ENCODE measurements around the gene PHF21B. TPM values are rescaled to one million over a fixed set of nuclear protein-coding genes. Genes with fewer than 3 reads are reported as not detected.

The PHF21B gene
- total and polyA plus RNA-seq, 2 experiments from 2014 or later = 20.6 to 149 TPM

DNA sequence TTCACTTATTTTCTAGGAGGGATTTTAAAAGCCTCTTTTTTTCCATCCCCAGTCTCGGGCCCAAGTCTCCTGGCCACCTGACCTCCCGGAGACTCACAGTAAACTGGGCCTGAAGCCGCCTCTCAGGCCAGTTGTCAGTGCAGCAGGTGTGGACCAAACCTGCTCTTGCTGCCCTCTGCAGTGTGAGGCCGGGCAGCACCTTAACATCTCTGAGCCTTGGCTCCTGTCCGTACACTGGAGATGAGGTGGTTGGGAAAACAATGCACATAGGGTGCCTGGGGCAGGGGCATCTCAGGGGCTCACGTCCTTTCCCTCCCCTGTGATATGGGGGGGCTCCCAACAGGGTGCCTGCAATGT, 45.1 kb downstream of the PHF21B start (continued):
- TF ChIP-seq, protein P1, sequence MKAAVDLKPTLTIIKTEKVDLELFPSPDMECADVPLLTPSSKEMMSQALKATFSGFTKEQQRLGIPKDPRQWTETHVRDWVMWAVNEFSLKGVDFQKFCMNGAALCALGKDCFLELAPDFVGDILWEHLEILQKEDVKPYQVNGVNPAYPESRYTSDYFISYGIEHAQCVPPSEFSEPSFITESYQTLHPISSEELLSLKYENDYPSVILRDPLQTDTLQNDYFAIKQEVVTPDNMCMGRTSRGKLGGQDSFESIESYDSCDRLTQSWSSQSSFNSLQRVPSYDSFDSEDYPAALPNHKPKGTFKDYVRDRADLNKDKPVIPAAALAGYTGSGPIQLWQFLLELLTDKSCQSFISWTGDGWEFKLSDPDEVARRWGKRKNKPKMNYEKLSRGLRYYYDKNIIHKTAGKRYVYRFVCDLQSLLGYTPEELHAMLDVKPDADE (IDR thresholded peaks at IDR 0.05) = no peak
- TF ChIP-seq ZNF114 (CRISPR knock-in tag; IDR thresholded peaks at IDR 0.05) = no peak

DNA sequence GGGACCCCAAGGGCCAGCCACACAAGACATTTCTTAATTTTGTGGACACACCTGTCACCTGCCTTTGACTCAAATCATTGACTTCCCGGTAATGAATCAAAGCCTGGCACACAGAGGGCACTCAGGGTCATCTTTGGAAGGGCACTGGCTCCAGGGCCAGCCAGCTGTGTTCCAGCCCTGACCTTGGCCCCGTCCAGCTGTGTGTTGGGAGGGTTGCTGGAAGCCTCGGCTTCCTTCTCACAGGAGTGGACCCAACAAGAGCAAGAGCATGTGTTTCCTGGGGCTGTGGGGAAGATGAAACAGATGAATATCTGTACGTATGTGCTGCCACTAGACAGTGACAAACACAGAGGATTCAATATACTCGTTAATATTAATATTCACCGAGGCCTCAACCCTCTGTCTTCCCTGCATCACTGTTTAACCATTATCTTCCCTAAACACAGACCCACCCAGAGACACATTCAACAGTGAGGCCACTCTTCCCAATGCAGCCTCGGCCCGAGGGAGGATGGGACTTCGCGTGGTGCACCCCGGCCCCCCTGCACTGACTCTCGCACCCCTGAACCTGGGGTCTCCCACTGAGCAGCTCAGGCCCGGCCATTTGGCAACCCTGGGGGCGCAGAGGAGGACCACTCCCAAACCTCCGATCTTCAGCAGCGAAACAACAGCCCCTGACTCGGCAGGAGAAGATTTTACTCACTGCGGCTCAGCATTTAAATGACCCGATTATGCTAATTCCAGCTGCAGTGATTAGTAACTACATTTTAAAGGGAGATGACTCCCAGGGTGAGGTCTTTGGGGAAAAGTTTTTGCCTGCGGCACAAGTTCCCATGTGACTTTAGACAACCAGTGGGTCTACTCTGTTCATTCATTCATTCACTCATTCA, 45.7 kb downstream of the PHF21B start:
- peak overlapping the region; percentile 47; the same call in 1 of the 2 replicates for H3K27ac ChIP-seq (ENCODE audit: low read depth)
- peaks cover 26% of the 10 kb centered on the region for H4K20me1 ChIP-seq (replicated peaks; ENCODE audit: insufficient read depth)
- H3K4me1 ChIP-seq (ENCODE audit: insufficient read depth) = peaks cover 29% of the 10 kb centered on the region
- H3K4me3 ChIP-seq = no peak overlapping the region
- H3F3A ChIP-seq (replicated peaks; ENCODE audit: low read depth) = peaks cover 31% of the 10 kb centered on the region
- Mint-ChIP-seq H3K27ac (peak overlapping the region; percentile 10; the same call in 1 of the 2 replicates), H3K36me3 (ENCODE audit: low read depth) (peaks cover 72% of the 10 kb centered on the region), H3K4me3 (no peak overlapping the region; the same call in 2 of the 3 replicates), H3K27me3 (ENCODE audit: insufficient read depth, low read depth, poor library complexity) (peaks cover 23% of the 10 kb centered on the region), H3K9me3 (peaks cover 33% of the 10 kb centered on the region), H3K4me1 (peaks cover 61% of the 10 kb centered on the region)
- TF ChIP-seq EZH2 (IDR thresholded peaks at IDR 0.05; ENCODE audit: low read depth, unreplicated experiment) (no peak), CREB1 (CRISPR knock-in tag; IDR thresholded peaks at IDR 0.05; ENCODE audit: low read depth) (no peak), JUNB (IDR thresholded peaks at IDR 0.05; ENCODE audit: unreplicated experiment) (no peak), STAT1 (IDR thresholded peaks at IDR 0.05; ENCODE audit: unreplicated experiment) (no peak)
- TF ChIP-seq, protein P2, sequence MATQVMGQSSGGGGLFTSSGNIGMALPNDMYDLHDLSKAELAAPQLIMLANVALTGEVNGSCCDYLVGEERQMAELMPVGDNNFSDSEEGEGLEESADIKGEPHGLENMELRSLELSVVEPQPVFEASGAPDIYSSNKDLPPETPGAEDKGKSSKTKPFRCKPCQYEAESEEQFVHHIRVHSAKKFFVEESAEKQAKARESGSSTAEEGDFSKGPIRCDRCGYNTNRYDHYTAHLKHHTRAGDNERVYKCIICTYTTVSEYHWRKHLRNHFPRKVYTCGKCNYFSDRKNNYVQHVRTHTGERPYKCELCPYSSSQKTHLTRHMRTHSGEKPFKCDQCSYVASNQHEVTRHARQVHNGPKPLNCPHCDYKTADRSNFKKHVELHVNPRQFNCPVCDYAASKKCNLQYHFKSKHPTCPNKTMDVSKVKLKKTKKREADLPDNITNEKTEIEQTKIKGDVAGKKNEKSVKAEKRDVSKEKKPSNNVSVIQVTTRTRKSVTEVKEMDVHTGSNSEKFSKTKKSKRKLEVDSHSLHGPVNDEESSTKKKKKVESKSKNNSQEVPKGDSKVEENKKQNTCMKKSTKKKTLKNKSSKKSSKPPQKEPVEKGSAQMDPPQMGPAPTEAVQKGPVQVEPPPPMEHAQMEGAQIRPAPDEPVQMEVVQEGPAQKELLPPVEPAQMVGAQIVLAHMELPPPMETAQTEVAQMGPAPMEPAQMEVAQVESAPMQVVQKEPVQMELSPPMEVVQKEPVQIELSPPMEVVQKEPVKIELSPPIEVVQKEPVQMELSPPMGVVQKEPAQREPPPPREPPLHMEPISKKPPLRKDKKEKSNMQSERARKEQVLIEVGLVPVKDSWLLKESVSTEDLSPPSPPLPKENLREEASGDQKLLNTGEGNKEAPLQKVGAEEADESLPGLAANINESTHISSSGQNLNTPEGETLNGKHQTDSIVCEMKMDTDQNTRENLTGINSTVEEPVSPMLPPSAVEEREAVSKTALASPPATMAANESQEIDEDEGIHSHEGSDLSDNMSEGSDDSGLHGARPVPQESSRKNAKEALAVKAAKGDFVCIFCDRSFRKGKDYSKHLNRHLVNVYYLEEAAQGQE (IDR thresholded peaks at IDR 0.05; ENCODE audit: unreplicated experiment) = no peak
- TF ChIP-seq, protein P3, sequence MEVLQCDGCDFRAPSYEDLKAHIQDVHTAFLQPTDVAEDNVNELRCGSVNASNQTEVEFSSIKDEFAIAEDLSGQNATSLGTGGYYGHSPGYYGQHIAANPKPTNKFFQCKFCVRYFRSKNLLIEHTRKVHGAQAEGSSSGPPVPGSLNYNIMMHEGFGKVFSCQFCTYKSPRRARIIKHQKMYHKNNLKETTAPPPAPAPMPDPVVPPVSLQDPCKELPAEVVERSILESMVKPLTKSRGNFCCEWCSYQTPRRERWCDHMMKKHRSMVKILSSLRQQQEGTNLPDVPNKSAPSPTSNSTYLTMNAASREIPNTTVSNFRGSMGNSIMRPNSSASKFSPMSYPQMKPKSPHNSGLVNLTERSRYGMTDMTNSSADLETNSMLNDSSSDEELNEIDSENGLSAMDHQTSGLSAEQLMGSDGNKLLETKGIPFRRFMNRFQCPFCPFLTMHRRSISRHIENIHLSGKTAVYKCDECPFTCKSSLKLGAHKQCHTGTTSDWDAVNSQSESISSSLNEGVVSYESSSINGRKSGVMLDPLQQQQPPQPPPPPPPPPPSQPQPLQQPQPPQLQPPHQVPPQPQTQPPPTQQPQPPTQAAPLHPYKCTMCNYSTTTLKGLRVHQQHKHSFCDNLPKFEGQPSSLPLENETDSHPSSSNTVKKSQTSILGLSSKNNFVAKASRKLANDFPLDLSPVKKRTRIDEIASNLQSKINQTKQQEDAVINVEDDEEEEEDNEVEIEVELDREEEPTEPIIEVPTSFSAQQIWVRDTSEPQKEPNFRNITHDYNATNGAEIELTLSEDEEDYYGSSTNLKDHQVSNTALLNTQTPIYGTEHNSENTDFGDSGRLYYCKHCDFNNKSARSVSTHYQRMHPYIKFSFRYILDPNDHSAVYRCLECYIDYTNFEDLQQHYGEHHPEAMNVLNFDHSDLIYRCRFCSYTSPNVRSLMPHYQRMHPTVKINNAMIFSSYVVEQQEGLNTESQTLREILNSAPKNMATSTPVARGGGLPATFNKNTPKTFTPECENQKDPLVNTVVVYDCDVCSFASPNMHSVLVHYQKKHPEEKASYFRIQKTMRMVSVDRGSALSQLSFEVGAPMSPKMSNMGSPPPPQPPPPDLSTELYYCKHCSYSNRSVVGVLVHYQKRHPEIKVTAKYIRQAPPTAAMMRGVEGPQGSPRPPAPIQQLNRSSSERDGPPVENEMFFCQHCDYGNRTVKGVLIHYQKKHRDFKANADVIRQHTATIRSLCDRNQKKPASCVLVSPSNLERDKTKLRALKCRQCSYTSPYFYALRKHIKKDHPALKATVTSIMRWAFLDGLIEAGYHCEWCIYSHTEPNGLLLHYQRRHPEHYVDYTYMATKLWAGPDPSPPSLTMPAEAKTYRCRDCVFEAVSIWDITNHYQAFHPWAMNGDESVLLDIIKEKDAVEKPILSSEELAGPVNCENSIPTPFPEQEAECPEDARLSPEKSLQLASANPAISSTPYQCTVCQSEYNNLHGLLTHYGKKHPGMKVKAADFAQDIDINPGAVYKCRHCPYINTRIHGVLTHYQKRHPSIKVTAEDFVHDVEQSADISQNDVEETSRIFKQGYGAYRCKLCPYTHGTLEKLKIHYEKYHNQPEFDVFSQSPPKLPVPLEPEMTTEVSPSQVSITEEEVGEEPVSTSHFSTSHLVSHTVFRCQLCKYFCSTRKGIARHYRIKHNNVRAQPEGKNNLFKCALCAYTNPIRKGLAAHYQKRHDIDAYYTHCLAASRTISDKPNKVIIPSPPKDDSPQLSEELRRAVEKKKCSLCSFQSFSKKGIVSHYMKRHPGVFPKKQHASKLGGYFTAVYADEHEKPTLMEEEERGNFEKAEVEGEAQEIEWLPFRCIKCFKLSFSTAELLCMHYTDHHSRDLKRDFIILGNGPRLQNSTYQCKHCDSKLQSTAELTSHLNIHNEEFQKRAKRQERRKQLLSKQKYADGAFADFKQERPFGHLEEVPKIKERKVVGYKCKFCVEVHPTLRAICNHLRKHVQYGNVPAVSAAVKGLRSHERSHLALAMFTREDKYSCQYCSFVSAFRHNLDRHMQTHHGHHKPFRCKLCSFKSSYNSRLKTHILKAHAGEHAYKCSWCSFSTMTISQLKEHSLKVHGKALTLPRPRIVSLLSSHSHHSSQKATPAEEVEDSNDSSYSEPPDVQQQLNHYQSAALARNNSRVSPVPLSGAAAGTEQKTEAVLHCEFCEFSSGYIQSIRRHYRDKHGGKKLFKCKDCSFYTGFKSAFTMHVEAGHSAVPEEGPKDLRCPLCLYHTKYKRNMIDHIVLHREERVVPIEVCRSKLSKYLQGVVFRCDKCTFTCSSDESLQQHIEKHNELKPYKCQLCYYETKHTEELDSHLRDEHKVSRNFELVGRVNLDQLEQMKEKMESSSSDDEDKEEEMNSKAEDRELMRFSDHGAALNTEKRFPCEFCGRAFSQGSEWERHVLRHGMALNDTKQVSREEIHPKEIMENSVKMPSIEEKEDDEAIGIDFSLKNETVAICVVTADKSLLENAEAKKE (CRISPR knock-in tag; IDR thresholded peaks at IDR 0.05) = no peak
- TF ChIP-seq, protein P4, sequence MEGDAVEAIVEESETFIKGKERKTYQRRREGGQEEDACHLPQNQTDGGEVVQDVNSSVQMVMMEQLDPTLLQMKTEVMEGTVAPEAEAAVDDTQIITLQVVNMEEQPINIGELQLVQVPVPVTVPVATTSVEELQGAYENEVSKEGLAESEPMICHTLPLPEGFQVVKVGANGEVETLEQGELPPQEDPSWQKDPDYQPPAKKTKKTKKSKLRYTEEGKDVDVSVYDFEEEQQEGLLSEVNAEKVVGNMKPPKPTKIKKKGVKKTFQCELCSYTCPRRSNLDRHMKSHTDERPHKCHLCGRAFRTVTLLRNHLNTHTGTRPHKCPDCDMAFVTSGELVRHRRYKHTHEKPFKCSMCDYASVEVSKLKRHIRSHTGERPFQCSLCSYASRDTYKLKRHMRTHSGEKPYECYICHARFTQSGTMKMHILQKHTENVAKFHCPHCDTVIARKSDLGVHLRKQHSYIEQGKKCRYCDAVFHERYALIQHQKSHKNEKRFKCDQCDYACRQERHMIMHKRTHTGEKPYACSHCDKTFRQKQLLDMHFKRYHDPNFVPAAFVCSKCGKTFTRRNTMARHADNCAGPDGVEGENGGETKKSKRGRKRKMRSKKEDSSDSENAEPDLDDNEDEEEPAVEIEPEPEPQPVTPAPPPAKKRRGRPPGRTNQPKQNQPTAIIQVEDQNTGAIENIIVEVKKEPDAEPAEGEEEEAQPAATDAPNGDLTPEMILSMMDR (conservative IDR thresholded peaks at IDR 0.05; ENCODE audit: low read depth in 2 of 2) = no peak
- TF ChIP-seq, protein P1 (IDR thresholded peaks at IDR 0.05) = no peak
- no peaks in the 10 kb centered on the region for H3K27me3 ChIP-seq (ENCODE audit: insufficient read depth)
- ATAC-seq (peak; percentile 11; the same call in 2 of the 3 replicates), DNase-seq (ENCODE audit: low spot score) (no peak)
- H3K36me3 ChIP-seq (ENCODE audit: insufficient read depth) = peaks cover 5% of the 10 kb centered on the region; the same call in 1 of the 2 replicates
- peaks cover 15% of the 10 kb centered on the region for H3K79me2 ChIP-seq (replicated peaks; ENCODE audit: insufficient read depth)
- H3K4me2 ChIP-seq = no peak overlapping the region
- H2AFZ ChIP-seq = no peak overlapping the region
- no peaks in the 10 kb centered on the region for H3K9me2 ChIP-seq (ENCODE audit: insufficient read depth)
